GM13977 (cell line): ENCODE data around the gene HDLBP.
A peak's percentile ranks its signal among the peaks of the same experiment; 100 is the strongest.

Experiments used
- DNase-seq: peaks from one replicate; pipeline ENCODE4 v3.0.0; 2012; ENCODE audit warnings: low spot score
- CTCF ChIP-seq: IDR thresholded peaks from 2 replicates; pipeline ENCODE4 v1.5.1; 2012; ENCODE audit warnings: mild to moderate bottlenecking, control low read depth; ENCODE audit not compliant: insufficient read depth; ENCODE audit errors: extremely low read depth, missing control alignments
- in situ Hi-C: fragments of 300-500 bp; cut with MboI; formaldehyde crosslinking; loops from one replicate; pipeline ENCODE4 v1.12.0; 2022; ENCODE audit warnings: low sequenced_read_pairs, low pct_unique_long_range_greater_than_20kb, mixed read lengths, inconsistent platforms; ENCODE audit not compliant: unreplicated experiment

Gene HDLBP, protein sequence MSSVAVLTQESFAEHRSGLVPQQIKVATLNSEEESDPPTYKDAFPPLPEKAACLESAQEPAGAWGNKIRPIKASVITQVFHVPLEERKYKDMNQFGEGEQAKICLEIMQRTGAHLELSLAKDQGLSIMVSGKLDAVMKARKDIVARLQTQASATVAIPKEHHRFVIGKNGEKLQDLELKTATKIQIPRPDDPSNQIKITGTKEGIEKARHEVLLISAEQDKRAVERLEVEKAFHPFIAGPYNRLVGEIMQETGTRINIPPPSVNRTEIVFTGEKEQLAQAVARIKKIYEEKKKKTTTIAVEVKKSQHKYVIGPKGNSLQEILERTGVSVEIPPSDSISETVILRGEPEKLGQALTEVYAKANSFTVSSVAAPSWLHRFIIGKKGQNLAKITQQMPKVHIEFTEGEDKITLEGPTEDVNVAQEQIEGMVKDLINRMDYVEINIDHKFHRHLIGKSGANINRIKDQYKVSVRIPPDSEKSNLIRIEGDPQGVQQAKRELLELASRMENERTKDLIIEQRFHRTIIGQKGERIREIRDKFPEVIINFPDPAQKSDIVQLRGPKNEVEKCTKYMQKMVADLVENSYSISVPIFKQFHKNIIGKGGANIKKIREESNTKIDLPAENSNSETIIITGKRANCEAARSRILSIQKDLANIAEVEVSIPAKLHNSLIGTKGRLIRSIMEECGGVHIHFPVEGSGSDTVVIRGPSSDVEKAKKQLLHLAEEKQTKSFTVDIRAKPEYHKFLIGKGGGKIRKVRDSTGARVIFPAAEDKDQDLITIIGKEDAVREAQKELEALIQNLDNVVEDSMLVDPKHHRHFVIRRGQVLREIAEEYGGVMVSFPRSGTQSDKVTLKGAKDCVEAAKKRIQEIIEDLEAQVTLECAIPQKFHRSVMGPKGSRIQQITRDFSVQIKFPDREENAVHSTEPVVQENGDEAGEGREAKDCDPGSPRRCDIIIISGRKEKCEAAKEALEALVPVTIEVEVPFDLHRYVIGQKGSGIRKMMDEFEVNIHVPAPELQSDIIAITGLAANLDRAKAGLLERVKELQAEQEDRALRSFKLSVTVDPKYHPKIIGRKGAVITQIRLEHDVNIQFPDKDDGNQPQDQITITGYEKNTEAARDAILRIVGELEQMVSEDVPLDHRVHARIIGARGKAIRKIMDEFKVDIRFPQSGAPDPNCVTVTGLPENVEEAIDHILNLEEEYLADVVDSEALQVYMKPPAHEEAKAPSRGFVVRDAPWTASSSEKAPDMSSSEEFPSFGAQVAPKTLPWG (N-terminal part only)

DNA sequence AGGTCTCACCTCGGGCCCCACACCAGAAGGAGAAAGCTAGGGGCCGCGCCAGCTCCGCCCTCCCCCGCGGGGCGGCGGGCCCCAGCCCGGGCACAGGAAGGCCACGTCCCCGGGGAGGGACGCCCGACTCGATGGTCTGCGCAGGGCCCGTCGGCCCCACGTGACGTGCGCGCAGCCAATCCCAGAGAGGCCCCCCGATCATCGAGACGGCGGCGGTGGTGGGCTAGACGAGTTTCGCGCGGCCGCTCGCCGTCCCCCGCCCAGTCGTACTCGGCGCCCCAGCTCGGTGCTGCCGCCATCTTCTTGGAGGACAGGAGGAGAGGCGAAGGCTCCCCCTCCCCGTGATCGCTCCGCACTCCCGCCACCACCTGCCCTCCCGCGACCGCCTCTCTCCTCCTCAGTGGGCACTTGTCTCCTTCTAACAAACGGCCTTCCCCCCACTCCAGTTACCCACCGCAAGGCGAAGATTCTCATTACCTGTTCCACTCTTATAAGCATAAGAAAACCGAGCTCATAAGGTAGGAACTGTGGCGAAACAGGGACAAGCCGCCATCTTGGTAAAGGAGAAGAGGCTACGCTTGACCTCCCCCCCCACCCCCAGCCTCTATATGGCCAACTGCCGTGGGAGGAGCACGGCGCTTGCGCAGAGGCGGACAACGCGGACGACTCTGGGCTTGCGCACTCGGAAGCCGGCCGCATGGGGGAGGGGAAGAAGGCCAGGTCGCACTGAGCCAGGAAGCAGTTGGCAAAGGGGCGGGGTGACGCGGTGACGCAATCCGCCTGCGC, at the start of gene HDLBP:
Gene HDLBP, minus strand, starts transcription at position 580 of the 786 bp plus-strand sequence. CDS start 48,803 bp downstream, outside the sequence.
- in situ Hi-C loops = no loop called here
- TF ChIP-seq CTCF = peak; percentile 77
- peak; percentile 99 for DNase-seq

- DNase-seq = no peak
- in situ Hi-C loops = no loop called here
- TF ChIP-seq CTCF = no peak
These were observed 49.3 kb upstream of the HDLBP start for GRCh38 chr2:241364781-241365180.

- in situ Hi-C loops = no loop called here
- no peak for TF ChIP-seq CTCF
- peak; percentile 34 for DNase-seq
These were observed 48.0 kb upstream of the HDLBP start for GRCh38 chr2:241363426-241363825.

DNA sequence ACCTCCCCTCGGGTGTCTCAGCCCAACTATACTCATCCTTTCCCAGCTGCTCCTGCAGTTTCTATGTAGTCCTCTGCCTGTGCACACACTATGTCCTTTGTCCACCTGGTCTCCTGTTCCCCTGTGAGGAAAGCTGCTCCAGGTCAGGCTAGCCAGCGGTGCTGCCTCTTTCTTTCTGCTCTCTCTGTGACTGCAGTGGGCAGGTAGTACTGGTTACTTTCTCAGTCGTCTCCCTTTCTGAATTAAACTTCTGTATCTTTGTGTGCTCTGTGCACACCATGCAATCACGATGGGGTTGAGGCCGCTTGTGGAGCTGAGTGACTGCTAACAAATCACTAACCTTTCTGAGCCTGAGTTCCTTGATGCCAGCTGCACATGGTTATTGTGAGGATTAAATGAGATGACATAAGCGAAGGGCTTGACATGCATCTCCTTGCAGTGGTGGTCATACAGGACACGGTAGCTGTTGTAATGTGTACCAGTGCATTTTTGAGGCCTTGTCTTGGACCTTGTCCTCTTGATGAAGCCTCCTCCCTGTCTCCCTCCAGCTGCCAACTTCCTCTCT, 44.1 kb upstream of the HDLBP start:
- in situ Hi-C loops = no loop called here
- no peak for DNase-seq
- TF ChIP-seq CTCF = no peak

DNA sequence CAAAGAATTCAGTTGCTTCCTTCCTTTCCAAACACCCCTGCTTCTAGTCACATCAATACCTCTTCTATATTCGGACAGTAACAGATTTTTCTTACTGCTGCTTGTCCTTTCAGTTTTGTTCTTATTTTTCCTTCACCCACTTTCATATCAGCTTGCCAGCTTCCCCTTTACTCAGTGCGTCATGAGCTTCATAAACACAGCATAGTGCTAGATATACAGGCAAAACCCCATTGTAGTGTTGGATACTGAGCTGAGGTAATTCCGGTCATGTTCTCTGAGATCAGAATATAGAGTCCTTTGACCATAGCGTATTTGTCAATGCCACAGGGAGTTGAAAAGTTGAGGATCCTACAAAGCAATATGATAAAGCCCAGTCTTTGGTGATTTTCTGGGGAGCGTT, 43.0 kb upstream of the HDLBP start:
- no peak for TF ChIP-seq CTCF
- in situ Hi-C loops = no loop called here
- DNase-seq = peak; percentile 63
